ENCODE measurements around the gene GPR65.
"Not testable (repeated sequence)": the region's sequence is repeated elsewhere in the genome, so short reads cannot be mapped to it uniquely, and the experiment has no call there.

The GPR65 gene

GRCh38 chr14:88024252-88025086 lies 19.5 kb downstream of the GPR65 start:
- not testable (repeated sequence) for H3K36me3 ChIP-seq (ENCODE audit: insufficient read depth, low read length); H3K4me3 ChIP-seq (ENCODE audit: low read depth in 1 of 2, low read length in 2 of 2); H3K9me3 ChIP-seq (ENCODE audit: low read length); H3K4me1 ChIP-seq (ENCODE audit: insufficient read depth, low read length); H3K27ac ChIP-seq (ENCODE audit: low read depth, low read length); H3K27me3 ChIP-seq (ENCODE audit: control insufficient read depth in 1 of 2, insufficient read depth in 2 of 2, low read length in 2 of 2); H3K9ac ChIP-seq (ENCODE audit: low read length)

GRCh38 chr14:88025313-88025712 lies 20.4 kb downstream of the GPR65 start:
- Histone ChIP-seq H3K9ac (ENCODE audit: low read length) (no peak overlapping the region), H3K4me1 (ENCODE audit: insufficient read depth, low read length) (no peaks in the 10 kb centered on the region), H3K27me3 (ENCODE audit: control insufficient read depth in 1 of 2, insufficient read depth in 2 of 2, low read length in 2 of 2) (no peaks in the 10 kb centered on the region)

GRCh38 chr14:88026890-88027289 lies 22.0 kb downstream of the GPR65 start:
- no peak overlapping the region for H3K9ac ChIP-seq (ENCODE audit: low read length)
- H3K36me3 ChIP-seq (ENCODE audit: insufficient read depth, low read length): no peaks in the 10 kb centered on the region
- H3K9me3 ChIP-seq (ENCODE audit: low read length): no peaks in the 10 kb centered on the region
- H3K27ac ChIP-seq (ENCODE audit: low read depth, low read length): no peak overlapping the region
- H3K4me1 ChIP-seq (ENCODE audit: insufficient read depth, low read length): no peaks in the 10 kb centered on the region
- no peaks in the 10 kb centered on the region for H3K27me3 ChIP-seq (ENCODE audit: control insufficient read depth in 1 of 2, insufficient read depth in 2 of 2, low read length in 2 of 2)
- no peak overlapping the region for H3K4me3 ChIP-seq (ENCODE audit: low read depth in 1 of 2, low read length in 2 of 2)

More at GRCh38 chr14:88025313-88025712, 20.4 kb downstream of the GPR65 start:
- no peaks in the 10 kb centered on the region for H3K36me3 ChIP-seq (ENCODE audit: insufficient read depth, low read length)
- no peak overlapping the region for H3K4me3 ChIP-seq (ENCODE audit: low read depth in 1 of 2, low read length in 2 of 2)
- no peak overlapping the region for H3K27ac ChIP-seq (ENCODE audit: low read depth, low read length)
- H3K9me3 ChIP-seq (ENCODE audit: low read length): no peaks in the 10 kb centered on the region

GRCh38 chr14:88029500-88029899 lies 24.6 kb downstream of the GPR65 start:
- Histone ChIP-seq H3K36me3 (ENCODE audit: insufficient read depth, low read length) (no peaks in the 10 kb centered on the region), H3K4me1 (ENCODE audit: insufficient read depth, low read length) (no peaks in the 10 kb centered on the region), H3K27ac (ENCODE audit: low read depth, low read length) (no peak overlapping the region), H3K9ac (ENCODE audit: low read length) (no peak overlapping the region), H3K4me3 (ENCODE audit: low read depth in 1 of 2, low read length in 2 of 2) (no peak overlapping the region), H3K9me3 (ENCODE audit: low read length) (no peaks in the 10 kb centered on the region), H3K27me3 (ENCODE audit: control insufficient read depth in 1 of 2, insufficient read depth in 2 of 2, low read length in 2 of 2) (no peaks in the 10 kb centered on the region)

- no peaks in the 10 kb centered on the region for H3K4me1 ChIP-seq (ENCODE audit: insufficient read depth, low read length)
- H3K4me3 ChIP-seq (ENCODE audit: low read depth in 1 of 2, low read length in 2 of 2): no peak overlapping the region
- H3K36me3 ChIP-seq (ENCODE audit: insufficient read depth, low read length): no peaks in the 10 kb centered on the region
- H3K9ac ChIP-seq (ENCODE audit: low read length): no peak overlapping the region
- H3K9me3 ChIP-seq (ENCODE audit: low read length): no peaks in the 10 kb centered on the region
- no peak overlapping the region for H3K27ac ChIP-seq (ENCODE audit: low read depth, low read length)
- H3K27me3 ChIP-seq (ENCODE audit: control insufficient read depth in 1 of 2, insufficient read depth in 2 of 2, low read length in 2 of 2): no peaks in the 10 kb centered on the region
These were observed 25.1 kb downstream of the GPR65 start for GRCh38 chr14:88030079-88030478.

GRCh38 chr14:88030892-88031291 lies 26.0 kb downstream of the GPR65 start:
- no peak overlapping the region for H3K27ac ChIP-seq (ENCODE audit: low read depth, low read length)
- no peaks in the 10 kb centered on the region for H3K4me1 ChIP-seq (ENCODE audit: insufficient read depth, low read length)

GRCh38 chr14:88032373-88032772 lies 27.4 kb downstream of the GPR65 start:
- no peaks in the 10 kb centered on the region for H3K9me3 ChIP-seq (ENCODE audit: low read length)
- H3K36me3 ChIP-seq (ENCODE audit: insufficient read depth, low read length): no peaks in the 10 kb centered on the region
- no peak overlapping the region for H3K4me3 ChIP-seq (ENCODE audit: low read depth in 1 of 2, low read length in 2 of 2)
- no peak overlapping the region for H3K9ac ChIP-seq (ENCODE audit: low read length)
- no peaks in the 10 kb centered on the region for H3K27me3 ChIP-seq (ENCODE audit: control insufficient read depth in 1 of 2, insufficient read depth in 2 of 2, low read length in 2 of 2)
- no peaks in the 10 kb centered on the region for H3K4me1 ChIP-seq (ENCODE audit: insufficient read depth, low read length)
- H3K27ac ChIP-seq (ENCODE audit: low read depth, low read length): no peak overlapping the region

More at GRCh38 chr14:88030892-88031291, 26.0 kb downstream of the GPR65 start:
- Histone ChIP-seq H3K9ac (ENCODE audit: low read length) (no peak overlapping the region), H3K9me3 (ENCODE audit: low read length) (no peaks in the 10 kb centered on the region), H3K27me3 (ENCODE audit: control insufficient read depth in 1 of 2, insufficient read depth in 2 of 2, low read length in 2 of 2) (no peaks in the 10 kb centered on the region), H3K36me3 (ENCODE audit: insufficient read depth, low read length) (no peaks in the 10 kb centered on the region), H3K4me3 (ENCODE audit: low read depth in 1 of 2, low read length in 2 of 2) (no peak overlapping the region)

- Histone ChIP-seq H3K9ac (ENCODE audit: low read length) (no peak overlapping the region), H3K27me3 (ENCODE audit: control insufficient read depth in 1 of 2, insufficient read depth in 2 of 2, low read length in 2 of 2) (no peaks in the 10 kb centered on the region), H3K4me3 (ENCODE audit: low read depth in 1 of 2, low read length in 2 of 2) (no peak overlapping the region), H3K4me1 (ENCODE audit: insufficient read depth, low read length) (no peaks in the 10 kb centered on the region), H3K9me3 (ENCODE audit: low read length) (no peaks in the 10 kb centered on the region), H3K36me3 (ENCODE audit: insufficient read depth, low read length) (no peaks in the 10 kb centered on the region), H3K27ac (ENCODE audit: low read depth, low read length) (no peak overlapping the region)
These were observed 29.1 kb downstream of the GPR65 start for GRCh38 chr14:88034076-88034475.

GRCh38 chr14:88036422-88036821 lies 31.5 kb downstream of the GPR65 start:
- H3K36me3 ChIP-seq (ENCODE audit: insufficient read depth, low read length): no peaks in the 10 kb centered on the region
- H3K27ac ChIP-seq (ENCODE audit: low read depth, low read length): no peak overlapping the region
- H3K4me1 ChIP-seq (ENCODE audit: insufficient read depth, low read length): no peaks in the 10 kb centered on the region
- no peaks in the 10 kb centered on the region for H3K9me3 ChIP-seq (ENCODE audit: low read length)
- H3K9ac ChIP-seq (ENCODE audit: low read length): no peak overlapping the region
- H3K27me3 ChIP-seq (ENCODE audit: control insufficient read depth in 1 of 2, insufficient read depth in 2 of 2, low read length in 2 of 2): no peaks in the 10 kb centered on the region
- no peak overlapping the region for H3K4me3 ChIP-seq (ENCODE audit: low read depth in 1 of 2, low read length in 2 of 2)

GRCh38 chr14:88037325-88037724 lies 32.4 kb downstream of the GPR65 start:
- Histone ChIP-seq H3K36me3 (ENCODE audit: insufficient read depth, low read length) (no peaks in the 10 kb centered on the region), H3K9me3 (ENCODE audit: low read length) (no peaks in the 10 kb centered on the region), H3K9ac (ENCODE audit: low read length) (no peak overlapping the region), H3K4me3 (ENCODE audit: low read depth in 1 of 2, low read length in 2 of 2) (no peak overlapping the region), H3K27ac (ENCODE audit: low read depth, low read length) (no peak overlapping the region), H3K4me1 (ENCODE audit: insufficient read depth, low read length) (no peaks in the 10 kb centered on the region), H3K27me3 (ENCODE audit: control insufficient read depth in 1 of 2, insufficient read depth in 2 of 2, low read length in 2 of 2) (no peaks in the 10 kb centered on the region)

GRCh38 chr14:88039197-88039596 lies 34.3 kb downstream of the GPR65 start:
- no peak overlapping the region for H3K4me3 ChIP-seq (ENCODE audit: low read depth in 1 of 2, low read length in 2 of 2)
- no peaks in the 10 kb centered on the region for H3K9me3 ChIP-seq (ENCODE audit: low read length)
- no peaks in the 10 kb centered on the region for H3K36me3 ChIP-seq (ENCODE audit: insufficient read depth, low read length)
- H3K4me1 ChIP-seq (ENCODE audit: insufficient read depth, low read length): no peaks in the 10 kb centered on the region
- no peaks in the 10 kb centered on the region for H3K27me3 ChIP-seq (ENCODE audit: control insufficient read depth in 1 of 2, insufficient read depth in 2 of 2, low read length in 2 of 2)
- H3K9ac ChIP-seq (ENCODE audit: low read length): no peak overlapping the region
- H3K27ac ChIP-seq (ENCODE audit: low read depth, low read length): no peak overlapping the region

GRCh38 chr14:88040146-88040545 lies 35.2 kb downstream of the GPR65 start:
- no peaks in the 10 kb centered on the region for H3K9me3 ChIP-seq (ENCODE audit: low read length)
- H3K36me3 ChIP-seq (ENCODE audit: insufficient read depth, low read length): no peaks in the 10 kb centered on the region
- no peak overlapping the region for H3K4me3 ChIP-seq (ENCODE audit: low read depth in 1 of 2, low read length in 2 of 2)
- H3K27me3 ChIP-seq (ENCODE audit: control insufficient read depth in 1 of 2, insufficient read depth in 2 of 2, low read length in 2 of 2): no peaks in the 10 kb centered on the region
- no peak overlapping the region for H3K9ac ChIP-seq (ENCODE audit: low read length)
- H3K4me1 ChIP-seq (ENCODE audit: insufficient read depth, low read length): no peaks in the 10 kb centered on the region
- no peak overlapping the region for H3K27ac ChIP-seq (ENCODE audit: low read depth, low read length)
